NCI-H748 (cell line): ENCODE results near the gene GRIN3B.
A peak's percentile ranks its signal among the peaks of the same experiment; 100 is the strongest.

Experiments
- DNase-seq: peaks from one replicate; lab custom pipeline; 2025; ENCODE audit not compliant: unreplicated experiment; lab: John Stamatoyannopoulos, UW

Gene GRIN3B

GRCh38 chr19:1040476-1041271, 40.5 kb downstream of the GRIN3B start:
- peak; percentile 89 for DNase-seq

GRCh38 chr19:1041272-1041834, 41.1 kb downstream of the GRIN3B start:
- DNase-seq: no peak

GRCh38 chr19:1041835-1042685, 41.8 kb downstream of the GRIN3B start:
- peak; percentile 35 for DNase-seq

- DNase-seq: no peak
These were observed 42.7 kb downstream of the GRIN3B start for GRCh38 chr19:1042689-1043511.

GRCh38 chr19:1045247-1045603, 45.0 kb downstream of the GRIN3B start:
- DNase-seq: peak; percentile 57

- no peak for DNase-seq
These were observed 46.0 kb downstream of the GRIN3B start for GRCh38 chr19:1046117-1046626.

GRCh38 chr19:1046836-1047695, 46.8 kb downstream of the GRIN3B start:
- no peak for DNase-seq

- peak; percentile 13 for DNase-seq
These were observed 47.5 kb downstream of the GRIN3B start for GRCh38 chr19:1047696-1048147.

- DNase-seq: no peak
These were observed 48.9 kb downstream of the GRIN3B start for GRCh38 chr19:1049106-1049505.

- DNase-seq: no peak
These were observed 49.6 kb downstream of the GRIN3B start for GRCh38 chr19:1049800-1050199.

GRCh38 chr19:1050989-1051788, 51.0 kb downstream of the GRIN3B start:
- DNase-seq: no peak

- DNase-seq: no peak
These were observed 51.6 kb downstream of the GRIN3B start for GRCh38 chr19:1051791-1052190.

- no peak for DNase-seq
These were observed 52.2 kb downstream of the GRIN3B start for GRCh38 chr19:1052349-1052975.

GRCh38 chr19:1053176-1054101, 53.2 kb downstream of the GRIN3B start:
- DNase-seq: no peak

GRCh38 chr19:1054102-1055027, 54.1 kb downstream of the GRIN3B start:
- no peak for DNase-seq

GRCh38 chr19:1055028-1055425, 54.8 kb downstream of the GRIN3B start:
- DNase-seq: no peak
